CD4-positive, alpha-beta T cell treated with Interleukin-10 for 1 hour (primary cell): ENCODE data around the gene PHLDA1.
"Not testable (repeated sequence)": the region's sequence is repeated elsewhere in the genome, so short reads cannot be mapped to it uniquely, and the experiment has no call there.

Experiments
- DNase-seq: peaks from one replicate; pipeline ENCODE4 v3.0.0-alpha.2; 2020

PHLDA1 gene

GRCh38 chr12:76018111-76018510 lies 13.5 kb downstream of the PHLDA1 start:
- DNase-seq: no peak

DNA sequence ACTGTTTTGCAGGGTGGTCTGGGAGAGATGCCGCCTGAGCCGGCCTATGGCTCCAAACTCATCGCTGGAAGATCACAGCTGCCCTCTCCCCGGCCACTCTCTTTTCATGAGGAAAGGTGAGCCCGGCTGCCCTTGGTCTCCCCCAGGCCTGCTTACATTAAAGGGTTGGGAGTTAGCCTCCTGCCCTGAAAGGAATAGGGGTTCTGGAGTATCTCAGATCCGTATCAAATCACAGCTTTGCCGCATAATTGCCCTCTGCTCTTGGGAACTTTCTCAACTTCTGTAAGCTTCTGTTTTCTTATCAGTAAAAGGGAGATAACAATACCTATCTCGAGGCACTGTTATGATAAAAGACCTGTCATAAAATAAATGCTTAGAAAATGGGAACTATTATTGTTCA lies 17.6 kb downstream of the PHLDA1 start:
- no peak for DNase-seq

GRCh38 chr12:76013603-76014002 lies 18.0 kb downstream of the PHLDA1 start:
- DNase-seq: no peak

GRCh38 chr12:76012644-76013043 lies 18.9 kb downstream of the PHLDA1 start:
- DNase-seq: no peak

GRCh38 chr12:76010732-76011458 lies 20.7 kb downstream of the PHLDA1 start:
- DNase-seq: no peak

- no peak for DNase-seq
These were observed 23.1 kb downstream of the PHLDA1 start for GRCh38 chr12:76008428-76008827.

DNA sequence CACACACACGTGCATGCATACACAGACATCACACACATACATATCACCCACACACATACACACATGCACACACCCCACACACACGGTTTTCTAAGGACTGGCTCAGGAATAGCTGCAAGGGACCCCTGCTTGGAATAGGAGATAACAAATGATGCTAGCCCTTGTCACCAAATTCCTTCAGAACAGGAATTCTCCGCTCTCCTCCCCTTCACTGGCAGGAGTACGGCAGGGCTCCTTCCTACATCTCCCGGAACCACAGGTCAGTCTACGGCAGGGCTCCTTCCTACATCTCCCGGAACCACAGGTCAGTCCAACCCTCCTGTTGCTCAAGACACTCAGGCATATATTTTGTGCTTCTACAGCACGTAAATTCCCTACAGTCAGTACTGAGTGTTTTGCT lies 23.9 kb downstream of the PHLDA1 start:
- DNase-seq: no peak

DNA sequence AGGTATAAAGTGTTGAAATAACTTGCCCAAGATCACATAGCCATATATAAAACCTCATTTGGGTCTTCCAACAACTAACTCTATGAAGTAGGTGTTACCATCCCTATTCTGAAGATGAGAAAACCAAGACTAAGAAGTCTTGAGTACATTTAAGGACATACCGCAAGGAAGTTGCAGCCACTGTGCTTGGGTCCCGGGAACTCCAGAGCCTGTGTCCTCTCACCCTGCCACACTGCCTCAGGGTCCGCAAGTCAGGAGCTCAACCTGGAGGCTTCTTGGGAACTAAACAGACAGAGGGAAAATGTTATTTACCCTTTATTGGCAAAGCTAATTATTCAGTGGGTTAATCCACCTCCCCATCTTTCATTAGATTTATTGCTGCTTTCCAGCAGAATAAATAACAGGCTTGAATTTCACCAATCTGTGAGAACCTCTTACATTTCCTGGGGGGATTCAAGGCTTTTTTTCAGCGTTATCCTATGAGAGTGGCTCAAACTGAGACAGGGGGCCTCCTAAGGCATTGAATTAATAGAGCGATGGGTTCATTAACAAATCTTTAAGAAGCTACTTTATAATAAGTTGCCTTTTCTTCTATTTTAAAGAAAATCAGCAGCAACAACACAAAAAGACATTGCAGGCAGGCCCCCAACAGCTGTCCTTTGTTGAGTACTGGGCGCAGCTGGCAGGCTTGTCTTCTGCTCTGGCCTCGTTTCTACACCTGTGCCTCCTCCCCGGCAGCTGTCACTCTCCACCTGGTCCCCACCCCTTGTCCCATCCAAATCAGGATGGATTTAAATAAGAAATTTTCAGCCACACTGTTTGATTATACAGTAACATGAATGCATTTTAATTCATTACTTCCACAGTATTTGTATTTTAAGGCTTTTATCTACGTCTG lies 25.3 kb downstream of the PHLDA1 start:
- DNase-seq: no peak

DNA sequence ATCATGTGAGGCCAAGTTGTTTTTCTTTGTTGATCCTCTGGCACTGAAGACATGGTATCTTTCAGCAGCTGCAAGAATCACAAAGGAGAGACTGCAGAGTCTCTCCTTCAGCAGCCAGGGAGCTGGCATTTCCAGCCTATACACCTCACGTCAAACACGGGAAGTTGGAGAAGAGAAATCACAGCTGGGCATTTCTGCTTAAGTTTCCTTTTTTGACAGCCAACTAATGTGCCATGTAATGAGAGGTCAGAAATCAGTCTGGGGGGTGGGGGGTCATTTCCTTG lies 28.3 kb downstream of the PHLDA1 start:
- DNase-seq: no peak

DNA sequence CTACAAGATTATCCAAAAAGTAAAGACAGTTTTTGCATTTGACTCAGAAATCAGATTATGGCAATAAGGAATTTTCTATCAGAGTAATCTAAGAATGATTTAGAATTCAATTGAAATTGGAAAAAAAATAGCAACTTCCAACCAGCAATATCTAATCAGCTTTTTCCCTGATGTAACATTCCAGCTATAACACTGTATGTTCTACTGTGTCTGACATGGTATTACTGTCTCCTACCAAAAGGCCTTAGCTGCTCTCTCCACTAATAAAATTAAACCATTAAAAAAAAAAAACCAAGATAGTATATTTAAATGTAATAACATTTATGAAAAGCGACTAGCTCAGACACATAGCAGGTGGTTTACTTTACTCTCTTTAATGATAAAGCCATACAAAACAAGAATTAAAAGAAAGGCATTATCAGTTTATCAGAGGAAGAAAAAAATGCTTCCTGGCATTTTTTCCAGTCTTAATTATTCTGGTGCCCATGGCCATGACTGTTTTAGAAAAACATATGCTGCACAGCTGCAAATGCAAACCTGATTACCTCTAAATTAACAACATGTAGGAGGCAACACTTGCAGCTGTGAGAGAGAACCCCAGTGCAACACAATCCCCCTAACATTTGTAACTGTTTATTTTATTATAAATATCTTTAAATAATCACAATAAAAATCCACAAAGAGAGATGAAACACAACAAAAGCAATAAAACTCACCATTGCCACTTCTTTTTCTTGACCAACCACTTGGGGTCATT lies 28.8 kb downstream of the PHLDA1 start:
- DNase-seq: no peak

GRCh38 chr12:75998292-75999063 lies 33.1 kb downstream of the PHLDA1 start:
- DNase-seq: no peak

GRCh38 chr12:75997658-75998057 lies 33.9 kb downstream of the PHLDA1 start:
- DNase-seq: no peak

GRCh38 chr12:75996861-75997447 lies 34.6 kb downstream of the PHLDA1 start:
- DNase-seq: no peak

DNA sequence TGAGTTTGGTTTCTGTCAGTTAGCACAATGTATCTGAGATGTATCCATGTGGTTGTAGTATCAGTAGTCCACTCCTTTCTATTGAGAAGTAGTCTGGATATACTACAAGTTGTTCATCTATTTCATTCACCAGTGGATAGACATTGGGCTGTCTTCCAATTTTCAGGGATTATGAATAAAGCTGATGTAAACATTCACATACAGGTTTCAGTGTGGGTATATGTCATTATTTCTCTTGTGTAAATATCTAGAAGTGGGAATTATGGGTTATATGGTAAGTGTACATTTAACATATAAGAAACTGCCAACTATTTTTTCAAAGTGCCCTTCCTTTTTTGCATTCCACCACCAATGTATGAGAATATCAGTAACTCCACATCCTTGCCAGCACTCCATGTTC lies 35.9 kb downstream of the PHLDA1 start:
- DNase-seq: no peak

GRCh38 chr12:75994069-75994740 lies 37.4 kb downstream of the PHLDA1 start:
- no peak for DNase-seq

- no peak for DNase-seq
These were observed 39.8 kb downstream of the PHLDA1 start for GRCh38 chr12:75991753-75992152.

GRCh38 chr12:75990189-75990912 lies 41.2 kb downstream of the PHLDA1 start:
- DNase-seq: no peak

DNA sequence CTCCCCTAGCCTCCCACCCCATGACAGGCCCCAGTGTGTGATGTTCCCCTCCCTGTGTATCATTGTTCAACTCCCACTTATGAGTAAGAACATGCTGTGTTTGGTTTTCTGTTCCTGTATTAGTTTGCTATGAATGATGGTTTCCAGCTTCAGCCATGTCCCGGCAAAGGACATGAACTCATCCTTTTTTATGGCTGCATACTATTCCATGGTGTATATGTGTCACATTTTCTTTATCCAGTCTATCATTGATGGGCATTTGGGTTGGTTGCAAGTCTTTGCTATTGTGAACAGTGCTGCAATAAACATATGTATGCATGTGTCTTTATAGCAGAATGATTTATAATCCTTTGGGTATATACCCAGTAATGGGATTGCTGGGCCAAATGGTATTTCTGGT lies 43.9 kb downstream of the PHLDA1 start:
- DNase-seq: not testable (repeated sequence)

GRCh38 chr12:75986001-75986746 lies 45.4 kb downstream of the PHLDA1 start:
- DNase-seq: no peak

GRCh38 chr12:75985566-75985965 lies 46.0 kb downstream of the PHLDA1 start:
- no peak for DNase-seq
